ENCODE data around the gene SPHK1. TPM values are rescaled to one million over a fixed set of nuclear protein-coding genes. Genes with fewer than 3 reads are reported as not detected.

SPHK1 gene
- polyA plus RNA-seq, 1 of the 3 experiments (the other 2 are of a cell fraction), result 12.3 TPM

- Histone ChIP-seq H3K9ac (no peak overlapping the region), H3K4me3 (ENCODE audit: low read depth in 2 of 2, low read length in 1 of 2) (no peak overlapping the region), H3K27me3 (ENCODE audit: insufficient read depth) (no peaks in the 10 kb centered on the region), H3F3A (replicated peaks; ENCODE audit: insufficient read depth) (peaks cover 16% of the 10 kb centered on the region), H3K4me1 (ENCODE audit: control insufficient read depth in 1 of 2, insufficient read depth in 2 of 2, low read depth in 1 of 2, low read length in 1 of 2) (peaks cover 7 to 24% of the 10 kb centered on the region in 2 experiments; a peak in 2 of 4 replicates), H3K9me3 (no peaks in the 10 kb centered on the region), H4K20me1 (ENCODE audit: insufficient read depth) (no peaks in the 10 kb centered on the region), H3K9me2 (no peaks in the 10 kb centered on the region), H3K4me2 (no peak overlapping the region), H3K27ac (ENCODE audit: low read depth in 2 of 2, low read length in 1 of 2) (no peak overlapping the region), H3K79me2 (ENCODE audit: insufficient read depth) (no peaks in the 10 kb centered on the region), H2AFZ (ENCODE audit: low read depth) (no peak overlapping the region), H3K36me3 (replicated peaks in 1 of 2; ENCODE audit: control insufficient read depth in 1 of 2, insufficient read depth in 2 of 2, low read length in 1 of 2) (no peaks in the 10 kb centered on the region)
- WGBS (ENCODE audit: low lambda C conversion rate), result 96% methylated on average over 3 of the region's 3 CpGs
- POLR2A ChIA-PET, result no interaction called here
- no peak for TF ChIP-seq RFX5 (IDR thresholded peaks at IDR 0.05; ENCODE audit: low read length)
- no peak for TF ChIP-seq TCF12 (IDR thresholded peaks at IDR 0.05)
- no peak for TF ChIP-seq FOXJ3 (CRISPR knock-in tag; IDR thresholded peaks at IDR 0.05)
- no peak for TF ChIP-seq SIN3A (IDR thresholded peaks at IDR 0.05; ENCODE audit: borderline replicate concordance, low read depth, low read length)
- TF ChIP-seq FOSL2 (IDR thresholded peaks at IDR 0.05; ENCODE audit: borderline replicate concordance, low read depth), result no peak
- TF ChIP-seq CHD2 (IDR thresholded peaks at IDR 0.05; ENCODE audit: low read length, partially characterized antibody), result no peak
- no peak for TF ChIP-seq EZH2phosphoT487 (IDR thresholded peaks at IDR 0.05; ENCODE audit: borderline replicate concordance, low read depth)
- no peak for TF ChIP-seq GABPA (IDR thresholded peaks at IDR 0.05; ENCODE audit: low read depth)
- no peak for TF ChIP-seq EP300 (IDR thresholded peaks at IDR 0.05; ENCODE audit: borderline replicate concordance in 1 of 2, low read depth in 1 of 2, low read length in 1 of 2)
- TF ChIP-seq FOXM1 (IDR thresholded peaks at IDR 0.05; ENCODE audit: low read depth), result no peak
- no peak for TF ChIP-seq SMC3 (IDR thresholded peaks at IDR 0.05; ENCODE audit: low read depth, low read length)
- no peak for DNase-seq
- CTCF ChIA-PET, result interaction anchor here (0.8 to 7.4 kb wide), 6 partner anchors 13 to 87 kb away, joined by 4 to 114 read pairs (median 12); partner anchors contain the start of genes PRPSAP1 and SPHK1
Observed at GRCh38 chr17:76366247-76366646, 18.2 kb upstream of the SPHK1 start.

GRCh38 chr17:76367642-76368041 lies 16.8 kb upstream of the SPHK1 start:
- H3F3A ChIP-seq (replicated peaks; ENCODE audit: insufficient read depth), result peaks cover 28% of the 10 kb centered on the region
- ChIA-PET CTCF (interaction anchor here (1.0 to 6.1 kb wide), 4 partner anchors 8 to 40 kb away, joined by 3 to 114 read pairs (median 4); partner anchors contain the start of genes PRPSAP1 and SPHK1), POLR2A (no interaction called here)
- H3K4me2 ChIP-seq, result no peak overlapping the region
- H3K36me3 ChIP-seq (replicated peaks in 1 of 2; ENCODE audit: control insufficient read depth in 1 of 2, insufficient read depth in 2 of 2, low read length in 1 of 2), result no peaks in the 10 kb centered on the region
- H2AFZ ChIP-seq (ENCODE audit: low read depth), result no peak overlapping the region
- peaks cover 7 to 24% of the 10 kb centered on the region in 2 experiments; a peak in 2 of 4 replicates for H3K4me1 ChIP-seq (ENCODE audit: control insufficient read depth in 1 of 2, insufficient read depth in 2 of 2, low read depth in 1 of 2, low read length in 1 of 2)
- TF ChIP-seq GATA2 (CRISPR knock-in tag; IDR thresholded peaks at IDR 0.05) (no peak), PBX3 (IDR thresholded peaks at IDR 0.05) (no peak), CTCF (IDR thresholded peaks at IDR 0.05) (no peak), USF1 (IDR thresholded peaks at IDR 0.05; ENCODE audit: borderline replicate concordance, low read depth) (no peak), JUND (IDR thresholded peaks at IDR 0.05) (no peak), NRF1 (IDR thresholded peaks at IDR 0.05; ENCODE audit: low read depth, low read length) (no peak), EP300 (IDR thresholded peaks at IDR 0.05; ENCODE audit: borderline replicate concordance in 1 of 2, low read depth in 1 of 2, low read length in 1 of 2) (no peak), NFIC (IDR thresholded peaks at IDR 0.05; ENCODE audit: borderline replicate concordance) (no peak), FOSL2 (IDR thresholded peaks at IDR 0.05; ENCODE audit: borderline replicate concordance, low read depth) (no peak), IRF3 (IDR thresholded peaks at IDR 0.05; ENCODE audit: low read depth, low read length) (no peak), MXI1 (IDR thresholded peaks at IDR 0.05; ENCODE audit: low read depth, low read length) (no peak), RAD21 (IDR thresholded peaks at IDR 0.05; ENCODE audit: low read length) (no peak)
- H3K9ac ChIP-seq, result no peak overlapping the region
- no peaks in the 10 kb centered on the region for H3K79me2 ChIP-seq (ENCODE audit: insufficient read depth)
- H3K4me3 ChIP-seq (ENCODE audit: low read depth in 2 of 2, low read length in 1 of 2), result no peak overlapping the region
- H4K20me1 ChIP-seq (ENCODE audit: insufficient read depth), result no peaks in the 10 kb centered on the region
- DNase-seq, result no peak
- no peaks in the 10 kb centered on the region for H3K9me2 ChIP-seq
- H3K27me3 ChIP-seq (ENCODE audit: insufficient read depth), result no peaks in the 10 kb centered on the region
- H3K27ac ChIP-seq (ENCODE audit: low read depth in 2 of 2, low read length in 1 of 2), result no peak overlapping the region; a peak in 1 of 4 replicates
- 89% methylated on average over 6 of the region's 6 CpGs for WGBS (ENCODE audit: low lambda C conversion rate)
- no peaks in the 10 kb centered on the region for H3K9me3 ChIP-seq
